Esophagus squamous epithelium (tissue), 5 donors: ENCODE results near the gene RNF220. TPM values are rescaled to one million over a fixed set of nuclear protein-coding genes. Genes with fewer than 3 reads are reported as not detected.

ENCODE experiments used
- DNase-seq: peaks from one replicate; lab custom pipeline; 2025; lab: John Stamatoyannopoulos, UW
- H3K27ac ChIP-seq, 4 donors: fragments of 200-600 bp; sonication (generic); one replicate each; pipeline ENCODE4 v1.5.1; 2016 to 2019; ENCODE audit warnings: mild to moderate bottlenecking in 1 of 4
- H3K27me3 ChIP-seq, 4 donors: fragments of 200-600 bp; sonication (generic); 1 replicate in 3 of 4; 2 replicates in 1 of 4; pipeline versions ENCODE4 v1.5.1 to v1.6.0; 2017 to 2021; ENCODE audit warnings: antibody characterized with exemption in 1 of 4
- H3K36me3 ChIP-seq, 3 donors: fragments of 200-600 bp; sonication (generic); one replicate each; pipeline ENCODE4 v1.5.1; 2016 to 2019
- H3K4me1 ChIP-seq, 3 donors: fragments of 200-600 bp; sonication (generic); one replicate each; pipeline ENCODE4 v1.5.1; 2017 to 2019
- H3K4me3 ChIP-seq, 4 donors: fragments of 200-600 bp; sonication (generic); 1 replicate in 3 of 4; 2 replicates in 1 of 4; pipeline ENCODE4 v1.5.1; 2016 to 2019; ENCODE audit warnings: mild to moderate bottlenecking in 2 of 4, moderate library complexity in 1 of 4
- H3K9me3 ChIP-seq, 3 donors: fragments of 200-600 bp; sonication (generic); one replicate each; pipeline ENCODE4 v1.5.1; 2016 to 2019
- CTCF ChIP-seq, 6 experiments: fragments of 450-650 bp in 4 of 6; fragments of 200-600 bp in 2 of 6; sonication (generic) in 2 of 6; IDR thresholded peaks; one replicate each; pipeline ENCODE4 v1.5.1; 2016 to 2019; ENCODE audit warnings: antibody characterized with exemption in 6 of 6, mild to moderate bottlenecking in 4 of 6, moderate library complexity in 4 of 6
- POLR2A ChIP-seq, 4 donors: fragments of 450-650 bp; IDR thresholded peaks; one replicate each; pipeline ENCODE4 v1.6.1; 2017; ENCODE audit warnings: antibody characterized with exemption in 4 of 4, mild to moderate bottlenecking in 4 of 4, moderate library complexity in 3 of 4
- WGBS, 2 donors: methylation state at CpG; one replicate each; pipeline ENCODE4 v1.1.5; 2018; 5-methylcytosine and 5-hydroxymethylcytosine counted together
- intact Hi-C: fragments of 100-400 bp; cut with DNase I; formaldehyde crosslinking; loops from one replicate; pipeline ENCODE4 v1.15.0; 2022
- total RNA-seq, 4 donors: library from RNA; depleted of rRNA; stranded (reverse); fragments of >200 nt; gene quantifications; one replicate each; pipeline ENCODE4 v1.1.0, GENCODE V29; 2016
- donor health status: DM: yes; HTN: yes; CAD: no.

Gene RNF220
- total RNA-seq, 4 donors from 2014 or later, result 44.8 to 111 (median 60.3) TPM

- WGBS, 2 donors, result 45 to 52% methylated on average over 4 to 7 of the region's 7 CpGs
- TF ChIP-seq POLR2A (IDR thresholded peaks at IDR 0.05) (no peak), CTCF (IDR thresholded peaks at IDR 0.05) (peak; percentile 75 to 93 (median 89))
- Histone ChIP-seq H3K9me3 (no peaks in the 10 kb centered on the region), H3K4me1 (no peaks in the 10 kb centered on the region), H3K27me3 (no peaks in the 10 kb centered on the region), H3K4me3 (no peak overlapping the region), H3K36me3 (peaks cover 13 to 65% (median 38%) of the 10 kb centered on the region in 3 donors), H3K27ac (peak overlapping the region in 1 of 4 donors; percentile 2)
- DNase-seq, result no peak
- intact Hi-C loops, result no loop called here
Measured at GRCh38 chr1:44652445-44653106, 247.5 kb downstream of the RNF220 start.

GRCh38 chr1:44653107-44653964 lies 248.3 kb downstream of the RNF220 start:
- no peak for DNase-seq
- peak in 1 of 6 experiments; percentile 11 for TF ChIP-seq CTCF (IDR thresholded peaks at IDR 0.05)
- TF ChIP-seq POLR2A (IDR thresholded peaks at IDR 0.05), result no peak
- Histone ChIP-seq H3K36me3 (peaks cover 13 to 58% (median 32%) of the 10 kb centered on the region in 3 donors), H3K4me3 (no peak overlapping the region), H3K27ac (no peak overlapping the region), H3K27me3 (no peaks in the 10 kb centered on the region), H3K4me1 (no peaks in the 10 kb centered on the region), H3K9me3 (no peaks in the 10 kb centered on the region)
- intact Hi-C loops, result no loop called here
- WGBS, 2 donors, result 59 to 62% methylated on average over 7 to 11 of the region's 11 CpGs

GRCh38 chr1:44654621-44655187 lies 249.6 kb downstream of the RNF220 start:
- Histone ChIP-seq H3K27ac (no peak overlapping the region), H3K27me3 (no peaks in the 10 kb centered on the region), H3K4me1 (no peaks in the 10 kb centered on the region), H3K4me3 (no peak overlapping the region), H3K36me3 (peaks cover 10 to 44% (median 19%) of the 10 kb centered on the region in 3 donors), H3K9me3 (no peaks in the 10 kb centered on the region)
- intact Hi-C loops, result no loop called here
- TF ChIP-seq POLR2A (IDR thresholded peaks at IDR 0.05), result no peak
- TF ChIP-seq CTCF (IDR thresholded peaks at IDR 0.05), result no peak
- WGBS, 2 donors, result 87 to 88% methylated on average over 16 of the region's 35 CpGs
- no peak for DNase-seq

DNA sequence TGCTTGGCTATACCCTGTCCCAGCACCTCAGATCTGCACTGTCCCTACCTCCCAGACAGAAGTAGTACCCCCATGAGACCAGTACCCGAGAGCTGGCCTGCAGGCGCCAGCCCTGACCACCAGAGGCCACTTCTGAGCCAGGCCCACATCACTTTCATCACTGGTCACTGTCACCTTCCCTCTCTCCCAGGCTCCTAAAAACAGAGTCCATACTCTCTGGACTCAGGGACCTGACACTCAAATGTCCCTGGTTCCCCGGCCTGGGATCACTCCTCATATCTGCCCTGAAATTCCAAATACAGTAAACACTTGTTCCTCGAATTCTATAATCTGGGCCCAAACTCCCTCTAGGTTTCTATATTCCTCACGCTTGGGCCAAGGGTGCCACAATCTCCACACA lies 250.6 kb downstream of the RNF220 start:
- TF ChIP-seq POLR2A (IDR thresholded peaks at IDR 0.05), result no peak
- TF ChIP-seq CTCF (IDR thresholded peaks at IDR 0.05), result peak; percentile 15 to 61 (median 42)
- no peak for DNase-seq

More for the DNA sequence above, 250.6 kb downstream of the RNF220 start:
- H3K27me3 ChIP-seq, result no peaks in the 10 kb centered on the region
- H3K4me3 ChIP-seq, result no peak overlapping the region
- H3K27ac ChIP-seq, result no peak overlapping the region
- intact Hi-C loops, result no loop called here
- WGBS, 2 donors, result 80 to 84% methylated on average over 3 to 5 of the region's 5 CpGs
- no peaks in the 10 kb centered on the region for H3K9me3 ChIP-seq
- H3K4me1 ChIP-seq, result peaks cover 0 to 6% (median 0%) of the 10 kb centered on the region in 3 donors
- peaks cover 3 to 35% (median 10%) of the 10 kb centered on the region in 3 donors for H3K36me3 ChIP-seq
